K562 (cell line): ENCODE results near the gene AGFG2. TPM values are rescaled to one million over a fixed set of nuclear protein-coding genes. Genes with fewer than 3 reads are reported as not detected.

Experiments used
- ARHGAP35 ChIP-seq: fragments of 450-650 bp; IDR thresholded peaks from 2 replicates; pipeline ENCODE4 v1.6.1; 2018; ENCODE audit not compliant: partially characterized antibody
- CHCHD3 ChIP-seq: fragments of 250-450 bp; sonication (Bioruptor Pico); IDR thresholded peaks from 2 replicates; pipeline ENCODE4 v2.1.2; 2022; ENCODE audit warnings: mild to moderate bottlenecking
- DDX20 ChIP-seq: fragments of 450-650 bp; IDR thresholded peaks from 2 replicates; pipeline ENCODE4 v1.6.1; 2016; ENCODE audit warnings: missing genetic modification characterization, low read depth, mild to moderate bottlenecking, missing compliant biosample characterization, moderate library complexity
- ETV1 ChIP-seq: fragments of 450-650 bp; conservative IDR thresholded peaks from 2 replicates; pipeline ENCODE4 v1.6.1; 2016; ENCODE audit warnings: missing genetic modification characterization, control low read depth, low read depth, missing compliant biosample characterization
- GABPA ChIP-seq: fragments of 200-800 bp; sonication (Bioruptor generic); conservative IDR thresholded peaks from 2 replicates; pipeline ENCODE4 v1.6.1; 2016; ENCODE audit warnings: low read depth, missing genetic modification characterization, missing compliant biosample characterization
- HNRNPLL ChIP-seq: fragments of 200-400 bp; formaldehyde crosslinking; IDR thresholded peaks from 2 replicates; pipeline ENCODE4 v1.6.1; 2017; ENCODE audit warnings: low read length, low read depth, mild to moderate bottlenecking; ENCODE audit not compliant: poor library complexity, severe bottlenecking
- MAFG ChIP-seq: fragments of 450-650 bp; conservative IDR thresholded peaks from 2 replicates; pipeline ENCODE4 v1.6.1; 2016; ENCODE audit warnings: missing genetic modification characterization, missing compliant biosample characterization
- PTRF ChIP-seq: fragments of 450-650 bp; IDR thresholded peaks from 2 replicates; pipeline ENCODE4 v1.6.1; 2016; ENCODE audit warnings: mild to moderate bottlenecking, missing genetic modification characterization, missing compliant biosample characterization
- RUNX1 ChIP-seq: sonication (generic); IDR thresholded peaks from 2 replicates; pipeline ENCODE4 v1.6.1; 2016; ENCODE audit warnings: antibody characterized with exemption, low read depth
- SMAD1 ChIP-seq: fragments of 150-350 bp; IDR thresholded peaks from 2 replicates; pipeline ENCODE4 v1.6.1; 2014; ENCODE audit warnings: low read length, low read depth; ENCODE audit not compliant: partially characterized antibody
- TAL1 ChIP-seq: fragments of 450-650 bp; IDR thresholded peaks from 2 replicates; pipeline ENCODE4 v1.6.1; 2016; ENCODE audit warnings: mild to moderate bottlenecking
- ZFPM2 ChIP-seq: fragments of 250-450 bp; sonication (Bioruptor Pico); IDR thresholded peaks from 2 replicates; pipeline ENCODE4 v1.5.1; 2022; ENCODE audit warnings: mild to moderate bottlenecking
- ZNF785 ChIP-seq: fragments of 250-450 bp; sonication (Bioruptor Pico); IDR thresholded peaks from 2 replicates; pipeline ENCODE4 v1.4.0; 2020; ENCODE audit warnings: mild to moderate bottlenecking
- polyA plus RNA-seq, 8 experiments: library from polyadenylated mRNA; depleted of rRNA in 4 of 8; stranded (reverse) in 5 of 8; unstranded in 3 of 8; fragments of >200 nt; fragmentation: Nextera tagmentation in 2 of 8; fragmentation: Illumina TruSeq in 1 of 8; extraction: Ambion mirVana in 2 of 8; extraction: Trizol in 1 of 8; gene quantifications; 2 replicates each; pipeline versions ENCODE4 v1.2.1 to v1.2.3, GENCODE V29; 2011 to 2014; ENCODE audit warnings: inconsistent platforms in 1 of 8, missing spikeins in 1 of 8
- total RNA-seq, 7 experiments: library from RNA; depleted of rRNA in 6 of 7; stranded (reverse); fragments of >200 nt in 6 of 7; fragmentation: Illumina TruSeq in 2 of 7; extraction: Trizol in 2 of 7; gene quantifications; 2 replicates each; pipeline versions ENCODE4 v1.2.1 to v1.2.3, GENCODE V29; 2011 to 2021; ENCODE audit warnings: low replicate concordance in 1 of 7
- TF ChIP-seq, protein P1 (sequence below), 2 experiments: fragments of 450-650 bp; conservative IDR thresholded peaks; 2 replicates each; pipeline ENCODE4 v1.6.1; 2017; ENCODE audit warnings: mild to moderate bottlenecking in 2 of 2, moderate library complexity in 2 of 2
- TF ChIP-seq, protein P2 (sequence below): fragments of 200-800 bp; sonication (Bioruptor generic); IDR thresholded peaks from 2 replicates; pipeline ENCODE4 v1.6.1; 2017; ENCODE audit warnings: missing genetic modification characterization, missing compliant biosample characterization
- TF ChIP-seq, protein P3 (sequence below): sonication (generic); formaldehyde crosslinking; IDR thresholded peaks from 2 replicates; pipeline ENCODE4 v1.8.0; 2023; ENCODE audit warnings: mild to moderate bottlenecking, missing genetic modification reagents
- TF ChIP-seq, protein P4 (sequence below): fragments of 450-650 bp; IDR thresholded peaks from 2 replicates; pipeline ENCODE4 v1.6.1; 2016; ENCODE audit warnings: antibody characterized with exemption

The AGFG2 gene
- total and polyA plus RNA-seq, 9 of the 15 experiments (the other 6 are each of a cell fraction or from before 2014, with no cell fraction given): 0.31 to 23.1 (median 6.5) TPM

DNA sequence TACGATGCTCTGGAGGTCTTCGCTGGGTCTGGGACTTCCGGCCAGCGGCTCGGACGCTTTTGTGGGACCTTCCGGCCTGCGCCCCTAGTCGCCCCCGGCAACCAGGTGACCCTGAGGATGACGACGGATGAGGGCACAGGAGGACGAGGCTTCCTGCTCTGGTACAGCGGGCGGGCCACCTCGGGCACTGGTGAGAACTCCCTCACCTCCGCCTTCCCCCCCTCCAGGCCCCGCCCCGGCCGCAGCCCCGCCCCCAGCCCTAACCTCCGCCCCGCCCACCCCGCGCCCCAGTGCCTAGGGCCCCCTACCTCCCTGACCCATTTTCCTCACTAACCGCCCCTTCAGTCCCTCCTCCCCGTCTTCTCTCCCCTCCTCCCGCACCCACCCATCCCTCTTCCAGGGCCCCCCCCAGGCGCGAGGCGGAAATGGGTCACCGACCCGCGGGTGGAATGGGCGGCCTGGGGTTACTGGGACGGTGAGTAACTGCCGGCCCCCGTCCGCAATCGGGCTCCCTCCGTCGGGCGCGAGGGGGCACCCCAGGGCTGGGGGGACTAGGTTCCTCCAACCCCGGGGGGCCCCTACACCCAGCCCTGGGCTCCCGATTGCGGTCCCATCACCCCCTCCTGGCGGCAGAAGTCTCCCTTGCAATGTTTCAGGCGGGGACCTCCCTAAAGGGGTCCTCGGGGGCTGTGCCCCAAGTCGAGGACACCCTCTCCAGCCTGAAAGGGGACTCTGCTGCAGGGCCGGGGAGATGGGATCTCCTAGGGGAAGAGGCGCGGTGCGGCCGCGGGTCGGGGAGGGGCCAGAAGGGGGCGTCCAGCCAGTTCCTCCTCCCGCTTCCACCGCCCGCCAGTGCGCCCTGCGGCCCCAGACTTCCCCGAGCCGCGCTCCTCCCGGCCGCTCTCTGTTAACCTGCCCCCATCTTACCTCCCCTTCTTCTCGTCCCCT is 65.3 kb downstream of the AGFG2 start (continued):
- TF ChIP-seq, protein P1, sequence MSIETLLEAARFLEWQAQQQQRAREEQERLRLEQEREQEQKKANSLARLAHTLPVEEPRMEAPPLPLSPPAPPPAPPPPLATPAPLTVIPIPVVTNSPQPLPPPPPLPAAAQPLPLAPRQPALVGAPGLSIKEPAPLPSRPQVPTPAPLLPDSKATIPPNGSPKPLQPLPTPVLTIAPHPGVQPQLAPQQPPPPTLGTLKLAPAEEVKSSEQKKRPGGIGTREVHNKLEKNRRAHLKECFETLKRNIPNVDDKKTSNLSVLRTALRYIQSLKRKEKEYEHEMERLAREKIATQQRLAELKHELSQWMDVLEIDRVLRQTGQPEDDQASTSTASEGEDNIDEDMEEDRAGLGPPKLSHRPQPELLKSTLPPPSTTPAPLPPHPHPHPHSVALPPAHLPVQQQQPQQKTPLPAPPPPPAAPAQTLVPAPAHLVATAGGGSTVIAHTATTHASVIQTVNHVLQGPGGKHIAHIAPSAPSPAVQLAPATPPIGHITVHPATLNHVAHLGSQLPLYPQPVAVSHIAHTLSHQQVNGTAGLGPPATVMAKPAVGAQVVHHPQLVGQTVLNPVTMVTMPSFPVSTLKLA (conservative IDR thresholded peaks at IDR 0.05): peak; percentile 63 to 77; a peak in 3 of 4 replicates
- peak; percentile 67 for TF ChIP-seq SMAD1
- no peak for TF ChIP-seq ARHGAP35
- TF ChIP-seq GABPA: peak; percentile 67
- TF ChIP-seq PTRF (tag): no peak
- TF ChIP-seq, protein P2, sequence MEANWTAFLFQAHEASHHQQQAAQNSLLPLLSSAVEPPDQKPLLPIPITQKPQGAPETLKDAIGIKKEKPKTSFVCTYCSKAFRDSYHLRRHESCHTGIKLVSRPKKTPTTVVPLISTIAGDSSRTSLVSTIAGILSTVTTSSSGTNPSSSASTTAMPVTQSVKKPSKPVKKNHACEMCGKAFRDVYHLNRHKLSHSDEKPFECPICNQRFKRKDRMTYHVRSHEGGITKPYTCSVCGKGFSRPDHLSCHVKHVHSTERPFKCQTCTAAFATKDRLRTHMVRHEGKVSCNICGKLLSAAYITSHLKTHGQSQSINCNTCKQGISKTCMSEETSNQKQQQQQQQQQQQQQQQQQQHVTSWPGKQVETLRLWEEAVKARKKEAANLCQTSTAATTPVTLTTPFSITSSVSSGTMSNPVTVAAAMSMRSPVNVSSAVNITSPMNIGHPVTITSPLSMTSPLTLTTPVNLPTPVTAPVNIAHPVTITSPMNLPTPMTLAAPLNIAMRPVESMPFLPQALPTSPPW: peak; percentile 95
- peak; percentile 15; the same call in 1 of the 2 replicates for TF ChIP-seq TAL1
- 0 out of 2 replicates have a peak, but pooled peaks have one; percentile 48 for TF ChIP-seq ETV1 (tag)
- TF ChIP-seq, protein P3, sequence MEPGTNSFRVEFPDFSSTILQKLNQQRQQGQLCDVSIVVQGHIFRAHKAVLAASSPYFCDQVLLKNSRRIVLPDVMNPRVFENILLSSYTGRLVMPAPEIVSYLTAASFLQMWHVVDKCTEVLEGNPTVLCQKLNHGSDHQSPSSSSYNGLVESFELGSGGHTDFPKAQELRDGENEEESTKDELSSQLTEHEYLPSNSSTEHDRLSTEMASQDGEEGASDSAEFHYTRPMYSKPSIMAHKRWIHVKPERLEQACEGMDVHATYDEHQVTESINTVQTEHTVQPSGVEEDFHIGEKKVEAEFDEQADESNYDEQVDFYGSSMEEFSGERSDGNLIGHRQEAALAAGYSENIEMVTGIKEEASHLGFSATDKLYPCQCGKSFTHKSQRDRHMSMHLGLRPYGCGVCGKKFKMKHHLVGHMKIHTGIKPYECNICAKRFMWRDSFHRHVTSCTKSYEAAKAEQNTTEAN (CRISPR knock-in tag): 0 out of 2 replicates have a peak, but pooled peaks have one; percentile 21
- TF ChIP-seq, protein P4, sequence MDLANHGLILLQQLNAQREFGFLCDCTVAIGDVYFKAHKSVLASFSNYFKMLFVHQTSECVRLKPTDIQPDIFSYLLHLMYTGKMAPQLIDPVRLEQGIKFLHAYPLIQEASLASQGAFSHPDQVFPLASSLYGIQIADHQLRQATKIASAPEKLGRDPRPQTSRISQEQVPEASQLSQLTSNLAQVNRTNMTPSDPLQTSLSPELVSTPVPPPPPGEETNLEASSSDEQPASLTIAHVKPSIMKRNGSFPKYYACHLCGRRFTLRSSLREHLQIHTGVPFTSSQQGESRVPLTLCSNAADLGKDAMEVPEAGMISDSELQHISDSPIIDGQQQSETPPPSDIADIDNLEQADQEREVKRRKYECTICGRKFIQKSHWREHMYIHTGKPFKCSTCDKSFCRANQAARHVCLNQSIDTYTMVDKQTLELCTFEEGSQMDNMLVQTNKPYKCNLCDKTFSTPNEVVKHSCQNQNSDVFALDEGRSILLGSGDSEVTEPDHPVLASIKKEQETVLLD: peak; percentile 73; the same call in 1 of the 2 replicates
- no peak for TF ChIP-seq DDX20 (tag)
- TF ChIP-seq MAFG (tag): no peak
- TF ChIP-seq CHCHD3 (CRISPR knock-in tag): no peak
- no peak for TF ChIP-seq ZFPM2
- TF ChIP-seq ZNF785 (CRISPR knock-in tag): no peak
- no peak for TF ChIP-seq RUNX1
- TF ChIP-seq HNRNPLL: peak; percentile 47
